Measurements from ENCODE around the gene CNBD2.

DNA sequence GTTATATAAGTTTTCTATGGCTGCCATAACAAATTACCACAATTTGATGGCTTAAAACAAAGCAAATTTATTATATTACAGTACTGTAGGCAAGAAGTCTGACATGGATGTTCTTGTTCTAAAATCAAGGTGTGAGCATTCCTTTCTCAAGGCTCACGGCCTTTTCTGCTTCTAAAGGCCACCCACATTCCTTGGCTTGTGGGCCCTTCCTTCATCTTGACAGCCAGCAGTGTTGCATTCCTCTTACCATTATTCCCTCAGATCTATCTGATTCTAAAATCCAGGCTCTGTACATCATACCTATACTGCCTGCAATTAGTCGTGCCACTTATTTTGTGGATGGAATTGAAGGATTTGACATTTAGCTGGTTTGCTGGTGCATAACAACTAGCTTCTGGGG is 3.6 kb downstream of the CNBD2 start:
- no peak for TF ChIP-seq ZNF146 (tag by site-specific recombination; IDR thresholded peaks at IDR 0.05)
- no peak for TF ChIP-seq ZNF23 (tag by site-specific recombination; IDR thresholded peaks at IDR 0.05; ENCODE audit: borderline replicate concordance)
- TF ChIP-seq ZNF354C (tag by site-specific recombination; IDR thresholded peaks at IDR 0.05; ENCODE audit: borderline replicate concordance, low read depth), result no peak
- TF ChIP-seq, protein P1, sequence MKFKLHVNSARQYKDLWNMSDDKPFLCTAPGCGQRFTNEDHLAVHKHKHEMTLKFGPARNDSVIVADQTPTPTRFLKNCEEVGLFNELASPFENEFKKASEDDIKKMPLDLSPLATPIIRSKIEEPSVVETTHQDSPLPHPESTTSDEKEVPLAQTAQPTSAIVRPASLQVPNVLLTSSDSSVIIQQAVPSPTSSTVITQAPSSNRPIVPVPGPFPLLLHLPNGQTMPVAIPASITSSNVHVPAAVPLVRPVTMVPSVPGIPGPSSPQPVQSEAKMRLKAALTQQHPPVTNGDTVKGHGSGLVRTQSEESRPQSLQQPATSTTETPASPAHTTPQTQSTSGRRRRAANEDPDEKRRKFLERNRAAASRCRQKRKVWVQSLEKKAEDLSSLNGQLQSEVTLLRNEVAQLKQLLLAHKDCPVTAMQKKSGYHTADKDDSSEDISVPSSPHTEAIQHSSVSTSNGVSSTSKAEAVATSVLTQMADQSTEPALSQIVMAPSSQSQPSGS (tag by site-specific recombination; IDR thresholded peaks at IDR 0.05; ENCODE audit: low read depth), result no peak
- TF ChIP-seq KLF10 (tag by site-specific recombination; IDR thresholded peaks at IDR 0.05), result no peak
- TF ChIP-seq, protein P2, sequence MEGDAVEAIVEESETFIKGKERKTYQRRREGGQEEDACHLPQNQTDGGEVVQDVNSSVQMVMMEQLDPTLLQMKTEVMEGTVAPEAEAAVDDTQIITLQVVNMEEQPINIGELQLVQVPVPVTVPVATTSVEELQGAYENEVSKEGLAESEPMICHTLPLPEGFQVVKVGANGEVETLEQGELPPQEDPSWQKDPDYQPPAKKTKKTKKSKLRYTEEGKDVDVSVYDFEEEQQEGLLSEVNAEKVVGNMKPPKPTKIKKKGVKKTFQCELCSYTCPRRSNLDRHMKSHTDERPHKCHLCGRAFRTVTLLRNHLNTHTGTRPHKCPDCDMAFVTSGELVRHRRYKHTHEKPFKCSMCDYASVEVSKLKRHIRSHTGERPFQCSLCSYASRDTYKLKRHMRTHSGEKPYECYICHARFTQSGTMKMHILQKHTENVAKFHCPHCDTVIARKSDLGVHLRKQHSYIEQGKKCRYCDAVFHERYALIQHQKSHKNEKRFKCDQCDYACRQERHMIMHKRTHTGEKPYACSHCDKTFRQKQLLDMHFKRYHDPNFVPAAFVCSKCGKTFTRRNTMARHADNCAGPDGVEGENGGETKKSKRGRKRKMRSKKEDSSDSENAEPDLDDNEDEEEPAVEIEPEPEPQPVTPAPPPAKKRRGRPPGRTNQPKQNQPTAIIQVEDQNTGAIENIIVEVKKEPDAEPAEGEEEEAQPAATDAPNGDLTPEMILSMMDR (tag by site-specific recombination; IDR thresholded peaks at IDR 0.05), result no peak
- TF ChIP-seq, protein P3, sequence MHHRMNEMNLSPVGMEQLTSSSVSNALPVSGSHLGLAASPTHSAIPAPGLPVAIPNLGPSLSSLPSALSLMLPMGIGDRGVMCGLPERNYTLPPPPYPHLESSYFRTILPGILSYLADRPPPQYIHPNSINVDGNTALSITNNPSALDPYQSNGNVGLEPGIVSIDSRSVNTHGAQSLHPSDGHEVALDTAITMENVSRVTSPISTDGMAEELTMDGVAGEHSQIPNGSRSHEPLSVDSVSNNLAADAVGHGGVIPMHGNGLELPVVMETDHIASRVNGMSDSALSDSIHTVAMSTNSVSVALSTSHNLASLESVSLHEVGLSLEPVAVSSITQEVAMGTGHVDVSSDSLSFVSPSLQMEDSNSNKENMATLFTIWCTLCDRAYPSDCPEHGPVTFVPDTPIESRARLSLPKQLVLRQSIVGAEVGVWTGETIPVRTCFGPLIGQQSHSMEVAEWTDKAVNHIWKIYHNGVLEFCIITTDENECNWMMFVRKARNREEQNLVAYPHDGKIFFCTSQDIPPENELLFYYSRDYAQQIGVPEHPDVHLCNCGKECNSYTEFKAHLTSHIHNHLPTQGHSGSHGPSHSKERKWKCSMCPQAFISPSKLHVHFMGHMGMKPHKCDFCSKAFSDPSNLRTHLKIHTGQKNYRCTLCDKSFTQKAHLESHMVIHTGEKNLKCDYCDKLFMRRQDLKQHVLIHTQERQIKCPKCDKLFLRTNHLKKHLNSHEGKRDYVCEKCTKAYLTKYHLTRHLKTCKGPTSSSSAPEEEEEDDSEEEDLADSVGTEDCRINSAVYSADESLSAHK (tag by site-specific recombination; IDR thresholded peaks at IDR 0.05), result no peak
- TF ChIP-seq, protein P4, sequence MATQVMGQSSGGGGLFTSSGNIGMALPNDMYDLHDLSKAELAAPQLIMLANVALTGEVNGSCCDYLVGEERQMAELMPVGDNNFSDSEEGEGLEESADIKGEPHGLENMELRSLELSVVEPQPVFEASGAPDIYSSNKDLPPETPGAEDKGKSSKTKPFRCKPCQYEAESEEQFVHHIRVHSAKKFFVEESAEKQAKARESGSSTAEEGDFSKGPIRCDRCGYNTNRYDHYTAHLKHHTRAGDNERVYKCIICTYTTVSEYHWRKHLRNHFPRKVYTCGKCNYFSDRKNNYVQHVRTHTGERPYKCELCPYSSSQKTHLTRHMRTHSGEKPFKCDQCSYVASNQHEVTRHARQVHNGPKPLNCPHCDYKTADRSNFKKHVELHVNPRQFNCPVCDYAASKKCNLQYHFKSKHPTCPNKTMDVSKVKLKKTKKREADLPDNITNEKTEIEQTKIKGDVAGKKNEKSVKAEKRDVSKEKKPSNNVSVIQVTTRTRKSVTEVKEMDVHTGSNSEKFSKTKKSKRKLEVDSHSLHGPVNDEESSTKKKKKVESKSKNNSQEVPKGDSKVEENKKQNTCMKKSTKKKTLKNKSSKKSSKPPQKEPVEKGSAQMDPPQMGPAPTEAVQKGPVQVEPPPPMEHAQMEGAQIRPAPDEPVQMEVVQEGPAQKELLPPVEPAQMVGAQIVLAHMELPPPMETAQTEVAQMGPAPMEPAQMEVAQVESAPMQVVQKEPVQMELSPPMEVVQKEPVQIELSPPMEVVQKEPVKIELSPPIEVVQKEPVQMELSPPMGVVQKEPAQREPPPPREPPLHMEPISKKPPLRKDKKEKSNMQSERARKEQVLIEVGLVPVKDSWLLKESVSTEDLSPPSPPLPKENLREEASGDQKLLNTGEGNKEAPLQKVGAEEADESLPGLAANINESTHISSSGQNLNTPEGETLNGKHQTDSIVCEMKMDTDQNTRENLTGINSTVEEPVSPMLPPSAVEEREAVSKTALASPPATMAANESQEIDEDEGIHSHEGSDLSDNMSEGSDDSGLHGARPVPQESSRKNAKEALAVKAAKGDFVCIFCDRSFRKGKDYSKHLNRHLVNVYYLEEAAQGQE (tag by site-specific recombination; IDR thresholded peaks at IDR 0.05), result no peak
- TF ChIP-seq ZNF138 (tag by site-specific recombination; IDR thresholded peaks at IDR 0.05; ENCODE audit: borderline replicate concordance), result no peak
- no peak for TF ChIP-seq ZNF76 (tag by site-specific recombination; IDR thresholded peaks at IDR 0.05; ENCODE audit: borderline replicate concordance, low read depth)
- no peak for TF ChIP-seq ZNF670 (tag by site-specific recombination; IDR thresholded peaks at IDR 0.05; ENCODE audit: low read depth)
- TF ChIP-seq ZNF843 (tag by site-specific recombination; IDR thresholded peaks at IDR 0.05), result no peak
- TF ChIP-seq ZNF24 (tag by site-specific recombination; IDR thresholded peaks at IDR 0.05), result no peak
